Thoracic aorta (tissue), 2 donors: Measurements from ENCODE around the gene TRIM72. TPM values are rescaled to one million over a fixed set of nuclear protein-coding genes. Genes with fewer than 3 reads are reported as not detected.

Experiments used
- ATAC-seq: fragments of 150-250 bp; one replicate; pipeline ENCODE4 v1.8.0; 2017; ENCODE audit warnings: low read depth; ENCODE audit not compliant: insufficient number of reproducible peaks, low FRiP score
- DNase-seq: peaks from one replicate; pipeline ENCODE4 v3.0.0-alpha.2; 2020; ENCODE audit warnings: low spot score
- H3K27ac ChIP-seq, 2 donors: fragments of 200-600 bp; sonication (generic); 1 replicate in 1 of 2; 2 replicates in 1 of 2; pipeline ENCODE4 v1.5.1; 2016; ENCODE audit warnings: mild to moderate bottlenecking in 2 of 2, moderate library complexity in 2 of 2
- H3K27me3 ChIP-seq: fragments of 200-600 bp; sonication (generic); replicated peaks from 2 replicates; pipeline ENCODE4 v1.6.0; 2016; ENCODE audit warnings: mild to moderate bottlenecking; ENCODE audit not compliant: insufficient read depth
- H3K36me3 ChIP-seq: fragments of 200-600 bp; sonication (generic); one replicate; pipeline ENCODE4 v1.5.1; 2016
- H3K4me1 ChIP-seq, 2 donors: fragments of 200-600 bp; sonication (generic); 1 replicate in 1 of 2; 2 replicates in 1 of 2; pipeline versions ENCODE4 v1.5.1 to v1.6.0; 2016; ENCODE audit warnings: low read depth in 2 of 2, mild to moderate bottlenecking in 1 of 2; ENCODE audit not compliant: control insufficient read depth in 1 of 2
- H3K4me3 ChIP-seq: fragments of 200-600 bp; sonication (generic); 2 replicates; pipeline ENCODE4 v1.5.1; 2016; ENCODE audit warnings: mild to moderate bottlenecking
- H3K9me3 ChIP-seq: fragments of 200-600 bp; sonication (generic); 2 replicates; pipeline ENCODE4 v1.5.1; 2016
- CTCF ChIP-seq: fragments of 200-600 bp; sonication (generic); IDR thresholded peaks from one replicate; pipeline ENCODE4 v1.5.1; 2019; ENCODE audit warnings: antibody characterized with exemption
- total RNA-seq, 2 donors: library from RNA; depleted of rRNA; stranded (reverse); fragments of >200 nt; gene quantifications; one replicate each; pipeline versions ENCODE4 v1.1.0 to v1.2.3, GENCODE V29; 2016

TRIM72 gene
- total RNA-seq, 2 donors from 2014 or later, result 0.07 TPM; not detected in 1

- Histone ChIP-seq H3K27ac (no peak overlapping the region), H3K27me3 (no peaks in the 10 kb centered on the region), H3K4me1 (no peaks in the 10 kb centered on the region), H3K36me3 (peaks cover 97% of the 10 kb centered on the region), H3K9me3 (no peaks in the 10 kb centered on the region), H3K4me3 (no peak overlapping the region)
- no peak for DNase-seq
- ATAC-seq, result no peak
- no peak for TF ChIP-seq CTCF
Observed at GRCh38 chr16:31190061-31190460, 23.9 kb upstream of the TRIM72 start.

GRCh38 chr16:31190818-31191444 lies 23.0 kb upstream of the TRIM72 start:
- no peak for DNase-seq

GRCh38 chr16:31191697-31192428 lies 22.1 kb upstream of the TRIM72 start:
- Histone ChIP-seq H3K27me3 (no peaks in the 10 kb centered on the region), H3K4me1 (no peaks in the 10 kb centered on the region), H3K36me3 (peaks cover 84% of the 10 kb centered on the region), H3K4me3 (no peak overlapping the region), H3K9me3 (no peaks in the 10 kb centered on the region), H3K27ac (no peak overlapping the region)
- no peak for ATAC-seq
- TF ChIP-seq CTCF, result no peak
- DNase-seq, result no peak

More at GRCh38 chr16:31190818-31191444, 23.0 kb upstream of the TRIM72 start:
- Histone ChIP-seq H3K27me3 (no peaks in the 10 kb centered on the region), H3K4me3 (no peak overlapping the region), H3K27ac (no peak overlapping the region), H3K9me3 (no peaks in the 10 kb centered on the region), H3K36me3 (peaks cover 93% of the 10 kb centered on the region), H3K4me1 (no peaks in the 10 kb centered on the region)
- no peak for TF ChIP-seq CTCF
- ATAC-seq, result no peak

GRCh38 chr16:31192856-31193642 lies 20.9 kb upstream of the TRIM72 start:
- Histone ChIP-seq H3K9me3 (no peaks in the 10 kb centered on the region), H3K27me3 (no peaks in the 10 kb centered on the region), H3K27ac (no peak overlapping the region), H3K4me1 (no peaks in the 10 kb centered on the region), H3K36me3 (peaks cover 73% of the 10 kb centered on the region), H3K4me3 (no peak overlapping the region)
- ATAC-seq (no peak), DNase-seq (no peak)
- TF ChIP-seq CTCF, result no peak

GRCh38 chr16:31193874-31194273 lies 20.0 kb upstream of the TRIM72 start:
- no peak overlapping the region for H3K27ac ChIP-seq
- no peak for DNase-seq
- no peak for TF ChIP-seq CTCF
- H3K9me3 ChIP-seq, result no peaks in the 10 kb centered on the region
- peaks cover 65% of the 10 kb centered on the region for H3K36me3 ChIP-seq
- no peak for ATAC-seq
- no peaks in the 10 kb centered on the region for H3K27me3 ChIP-seq
- no peak overlapping the region for H3K4me3 ChIP-seq
- H3K4me1 ChIP-seq, result no peaks in the 10 kb centered on the region
